K562 (cell line): Measurements from ENCODE around the gene SLC9B2. TPM values are rescaled to one million over a fixed set of nuclear protein-coding genes. Genes with fewer than 3 reads are reported as not detected.

Experiments used
- CXXC5 ChIP-seq: fragments of 250-450 bp; sonication (Bioruptor Pico); IDR thresholded peaks from 2 replicates; pipeline ENCODE4 v1.8.0; 2022; ENCODE audit warnings: inconsistent platforms, mild to moderate bottlenecking, moderate library complexity
- DDX20 ChIP-seq: fragments of 450-650 bp; IDR thresholded peaks from 2 replicates; pipeline ENCODE4 v1.6.1; 2016; ENCODE audit warnings: missing genetic modification characterization, low read depth, mild to moderate bottlenecking, missing compliant biosample characterization, moderate library complexity
- PURB ChIP-seq: sonication (generic); formaldehyde crosslinking; IDR thresholded peaks from 2 replicates; pipeline ENCODE4 v1.9.0; 2021; ENCODE audit warnings: low read depth, mild to moderate bottlenecking, missing genetic modification reagents
- ZNF184 ChIP-seq: sonication (generic); formaldehyde crosslinking; IDR thresholded peaks from 2 replicates; pipeline ENCODE4 v1.5.0; 2020; ENCODE audit warnings: missing genetic modification reagents
- ZNF75A ChIP-seq: fragments of 450-650 bp; formaldehyde crosslinking; IDR thresholded peaks from 2 replicates; pipeline ENCODE4 v1.4.0; 2020; ENCODE audit warnings: mild to moderate bottlenecking
- polyA plus RNA-seq, 8 experiments: library from polyadenylated mRNA; depleted of rRNA in 4 of 8; stranded (reverse) in 5 of 8; unstranded in 3 of 8; fragments of >200 nt; fragmentation: Nextera tagmentation in 2 of 8; fragmentation: Illumina TruSeq in 1 of 8; extraction: Ambion mirVana in 2 of 8; extraction: Trizol in 1 of 8; gene quantifications; 2 replicates each; pipeline versions ENCODE4 v1.2.1 to v1.2.3, GENCODE V29; 2011 to 2014; ENCODE audit warnings: inconsistent platforms in 1 of 8, missing spikeins in 1 of 8
- total RNA-seq, 7 experiments: library from RNA; depleted of rRNA in 6 of 7; stranded (reverse); fragments of >200 nt in 6 of 7; fragmentation: Illumina TruSeq in 2 of 7; extraction: Trizol in 2 of 7; gene quantifications; 2 replicates each; pipeline versions ENCODE4 v1.2.1 to v1.2.3, GENCODE V29; 2011 to 2021; ENCODE audit warnings: low replicate concordance in 1 of 7
- TF ChIP-seq, protein P1 (sequence below): fragments of 450-650 bp; IDR thresholded peaks from 2 replicates; pipeline ENCODE4 v1.7.1; 2018; ENCODE audit warnings: mild to moderate bottlenecking, low read depth; ENCODE audit not compliant: partially characterized antibody
- TF ChIP-seq, protein P2 (sequence below): fragments of 250-450 bp; sonication (Bioruptor Pico); IDR thresholded peaks from 2 replicates; pipeline ENCODE4 v1.8.0; 2022; ENCODE audit warnings: moderate library complexity, mild to moderate bottlenecking, inconsistent platforms

Gene SLC9B2
- total and polyA plus RNA-seq, 9 of the 15 experiments (the other 6 are each of a cell fraction or from before 2014, with no cell fraction given): 6.6 to 14.6 (median 11.4) TPM

DNA sequence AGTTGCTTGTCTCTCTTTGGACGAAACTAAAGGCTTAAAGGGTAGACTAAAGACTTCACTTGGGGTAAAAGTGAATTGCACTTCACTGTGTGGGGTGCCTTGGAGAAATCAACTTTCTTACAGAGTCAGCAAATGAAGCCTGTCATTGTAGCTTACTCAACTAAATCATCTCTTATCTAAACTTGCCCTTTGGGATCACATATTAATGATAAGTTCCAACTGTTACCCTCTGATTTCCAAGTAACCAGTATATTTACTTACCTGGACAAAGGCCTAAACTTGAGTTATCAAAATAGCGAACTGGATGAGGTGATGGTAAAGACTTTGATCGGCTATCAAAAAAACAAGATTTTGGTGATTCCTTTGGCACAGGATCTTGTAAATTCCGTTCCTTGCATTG lies 32.0 kb upstream of the SLC9B2 start (continued):
- no peak for TF ChIP-seq PURB (CRISPR knock-in tag)
- no peak for TF ChIP-seq DDX20
- TF ChIP-seq, protein P1, sequence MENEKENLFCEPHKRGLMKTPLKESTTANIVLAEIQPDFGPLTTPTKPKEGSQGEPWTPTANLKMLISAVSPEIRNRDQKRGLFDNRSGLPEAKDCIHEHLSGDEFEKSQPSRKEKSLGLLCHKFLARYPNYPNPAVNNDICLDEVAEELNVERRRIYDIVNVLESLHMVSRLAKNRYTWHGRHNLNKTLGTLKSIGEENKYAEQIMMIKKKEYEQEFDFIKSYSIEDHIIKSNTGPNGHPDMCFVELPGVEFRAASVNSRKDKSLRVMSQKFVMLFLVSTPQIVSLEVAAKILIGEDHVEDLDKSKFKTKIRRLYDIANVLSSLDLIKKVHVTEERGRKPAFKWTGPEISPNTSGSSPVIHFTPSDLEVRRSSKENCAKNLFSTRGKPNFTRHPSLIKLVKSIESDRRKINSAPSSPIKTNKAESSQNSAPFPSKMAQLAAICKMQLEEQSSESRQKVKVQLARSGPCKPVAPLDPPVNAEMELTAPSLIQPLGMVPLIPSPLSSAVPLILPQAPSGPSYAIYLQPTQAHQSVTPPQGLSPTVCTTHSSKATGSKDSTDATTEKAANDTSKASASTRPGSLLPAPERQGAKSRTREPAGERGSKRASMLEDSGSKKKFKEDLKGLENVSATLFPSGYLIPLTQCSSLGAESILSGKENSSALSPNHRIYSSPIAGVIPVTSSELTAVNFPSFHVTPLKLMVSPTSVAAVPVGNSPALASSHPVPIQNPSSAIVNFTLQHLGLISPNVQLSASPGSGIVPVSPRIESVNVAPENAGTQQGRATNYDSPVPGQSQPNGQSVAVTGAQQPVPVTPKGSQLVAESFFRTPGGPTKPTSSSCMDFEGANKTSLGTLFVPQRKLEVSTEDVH: no peak
- no peak for TF ChIP-seq ZNF184
- no peak for TF ChIP-seq ZNF75A (CRISPR knock-in tag)
- TF ChIP-seq, protein P2, sequence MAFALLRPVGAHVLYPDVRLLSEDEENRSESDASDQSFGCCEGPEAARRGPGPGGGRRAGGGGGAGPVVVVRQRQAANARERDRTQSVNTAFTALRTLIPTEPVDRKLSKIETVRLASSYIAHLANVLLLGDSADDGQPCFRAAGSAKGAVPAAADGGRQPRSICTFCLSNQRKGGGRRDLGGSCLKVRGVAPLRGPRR (CRISPR knock-in tag): no peak
- TF ChIP-seq CXXC5 (CRISPR knock-in tag): no peak
- TF ChIP-seq, all 486 proteins: peak for 0
